NCI-H146 treated with DMSO at 0.1 percent for 48 hours (cell line): ENCODE data around the gene HNRNPA2B1.
A peak's percentile ranks its signal among the peaks of the same experiment; 100 is the strongest.
"Not testable (repeated sequence)": the region's sequence is repeated elsewhere in the genome, so short reads cannot be mapped to it uniquely, and the experiment has no call there.

Source experiments
- DNase-seq: peaks from one replicate; lab custom pipeline; 2025; ENCODE audit not compliant: unreplicated experiment; lab: John Stamatoyannopoulos, UW

Gene HNRNPA2B1

GRCh38 chr7:26166684-26167266 lies 33.8 kb downstream of the HNRNPA2B1 start:
- DNase-seq = no peak

- DNase-seq = peak; percentile 20
These were observed 34.4 kb downstream of the HNRNPA2B1 start for GRCh38 chr7:26165950-26166683.

GRCh38 chr7:26163804-26164203 lies 36.7 kb downstream of the HNRNPA2B1 start:
- not testable (repeated sequence) for DNase-seq

GRCh38 chr7:26162431-26162830 lies 38.1 kb downstream of the HNRNPA2B1 start:
- no peak for DNase-seq

- DNase-seq = no peak
These were observed 39.6 kb downstream of the HNRNPA2B1 start for GRCh38 chr7:26160896-26161295.

- no peak for DNase-seq
These were observed 41.3 kb downstream of the HNRNPA2B1 start for GRCh38 chr7:26159243-26159642.

- peak; percentile 6 for DNase-seq
These were observed 42.9 kb downstream of the HNRNPA2B1 start for GRCh38 chr7:26157520-26158105.

- no peak for DNase-seq
These were observed 43.8 kb downstream of the HNRNPA2B1 start for GRCh38 chr7:26156451-26157420.

- DNase-seq = no peak
These were observed 44.8 kb downstream of the HNRNPA2B1 start for GRCh38 chr7:26155531-26156375.

GRCh38 chr7:26153823-26154783 lies 46.4 kb downstream of the HNRNPA2B1 start:
- DNase-seq = no peak

- DNase-seq = no peak
These were observed 47.2 kb downstream of the HNRNPA2B1 start for GRCh38 chr7:26153241-26153822.

GRCh38 chr7:26152782-26153240 lies 47.7 kb downstream of the HNRNPA2B1 start:
- not testable (repeated sequence) for DNase-seq

- peak; percentile 72 for DNase-seq
These were observed 48.4 kb downstream of the HNRNPA2B1 start, which contains the start of gene NFE2L3 for GRCh38 chr7:26151953-26152781. NFE2L3 (plus strand) TSS chr7:26152198; CDS start chr7:26152499, 301 bp downstream.

GRCh38 chr7:26151650-26151952 lies 48.9 kb downstream of the HNRNPA2B1 start:
- no peak for DNase-seq

GRCh38 chr7:26151096-26151495 lies 49.5 kb downstream of the HNRNPA2B1 start:
- DNase-seq = no peak

GRCh38 chr7:26149391-26149977 lies 51.1 kb downstream of the HNRNPA2B1 start:
- no peak for DNase-seq

- DNase-seq = not testable (repeated sequence)
These were observed 52.2 kb downstream of the HNRNPA2B1 start for GRCh38 chr7:26148307-26148700.
